Endothelial cell of umbilical vein (primary cell): Measurements from ENCODE around the gene BLVRA. TPM values are rescaled to one million over a fixed set of nuclear protein-coding genes. Genes with fewer than 3 reads are reported as not detected.

Experiments used
- BruUV-seq: library from RNA; stranded (reverse); fragments of 400-500 nt; replicated peaks from 2 replicates; lab custom pipeline; 2021; lab: Mats Ljungman, UMichigan
- CTCF ChIA-PET: fragments of 300-600, 350-600 bp; sonication (Branson Sonifier 250); formaldehyde crosslinking; loops from one replicate; lab custom pipeline; 2021; ENCODE audit warnings: antibody characterized with exemption, inconsistent platforms; lab: Charles Lee
- POLR2A ChIA-PET: fragments of 300-600, 350-600 bp; sonication (Branson Sonifier 250); formaldehyde crosslinking; loops from one replicate; lab custom pipeline; 2021; ENCODE audit warnings: antibody characterized with exemption, inconsistent platforms; lab: Charles Lee
- DNase-seq: peaks from one replicate; pipeline ENCODE4 v3.0.0-alpha.2; 2011; ENCODE audit warnings: low read depth, low spot score
- FAIRE-seq: peaks from 2 replicates; lab custom pipeline; 2011; peaks lifted over from hg19 to GRCh38; lab: Jason Lieb, UNC
- H2AFZ ChIP-seq: 2 replicates; pipeline ENCODE4 v1.6.0; 2012; ENCODE audit warnings: low read depth, low read length, control low read depth, inconsistent platforms
- H3K27ac ChIP-seq: 2 replicates; pipeline ENCODE4 v1.5.1; 2011; ENCODE audit warnings: low read depth, mild to moderate bottlenecking, control low read depth, low read length, moderate library complexity; ENCODE audit not compliant: insufficient read depth
- H3K27me3 ChIP-seq, 2 experiments: 2 replicates each; pipeline versions ENCODE4 v1.6.0 to v1.6.1; 2011; ENCODE audit warnings: low read length in 2 of 2, mixed read lengths in 1 of 2; ENCODE audit not compliant: control insufficient read depth in 2 of 2, insufficient read depth in 2 of 2
- H3K36me3 ChIP-seq, 2 experiments: 2 replicates in 1 of 2; 3 replicates in 1 of 2; pipeline ENCODE4 v1.5.1; 2011; ENCODE audit warnings: low read length in 2 of 2, mild to moderate bottlenecking in 1 of 2, moderate library complexity in 1 of 2; ENCODE audit not compliant: control insufficient read depth in 2 of 2, insufficient read depth in 2 of 2; ENCODE audit errors: extremely low read depth in 1 of 2
- H3K4me1 ChIP-seq: 3 replicates; pipeline ENCODE4 v1.5.1; 2011; ENCODE audit warnings: mild to moderate bottlenecking, low read length; ENCODE audit not compliant: control insufficient read depth, insufficient read depth; ENCODE audit errors: extremely low read depth
- H3K4me2 ChIP-seq: 2 replicates; pipeline ENCODE4 v1.6.1; 2011; ENCODE audit warnings: low read length, control low read depth, mixed read lengths; ENCODE audit not compliant: insufficient read depth
- H3K4me3 ChIP-seq, 3 experiments: fragments of 200-600 bp in 1 of 3; sonication (generic), shearing (Covaris generic) in 1 of 3; replicated peaks in 1 of 3; 2 replicates each; pipeline ENCODE4 v1.5.1; 2011 to 2016; ENCODE audit warnings: control low read depth in 3 of 3, low read length in 3 of 3, mild to moderate bottlenecking in 2 of 3, inconsistent platforms in 1 of 3, low read depth in 1 of 3, moderate library complexity in 1 of 3; ENCODE audit not compliant: insufficient read depth in 1 of 3
- H3K79me2 ChIP-seq: 2 replicates; pipeline ENCODE4 v1.6.0; 2012; ENCODE audit warnings: low read length, inconsistent platforms; ENCODE audit not compliant: control insufficient read depth, insufficient read depth
- H3K9ac ChIP-seq: replicated peaks from 2 replicates; pipeline ENCODE3; 2011; ENCODE audit warnings: low read length, control low read depth; ENCODE audit not compliant: insufficient read depth; ENCODE audit errors: extremely low read depth
- H3K9me1 ChIP-seq: replicated peaks from 3 replicates; pipeline ENCODE4 v1.6.0; 2011; ENCODE audit warnings: mild to moderate bottlenecking, low read length; ENCODE audit not compliant: control insufficient read depth, insufficient read depth; ENCODE audit errors: extremely low read depth
- H3K9me3 ChIP-seq: replicated peaks from 2 replicates; pipeline ENCODE4 v1.5.1; 2012; ENCODE audit warnings: low read length, inconsistent platforms; ENCODE audit not compliant: control insufficient read depth, insufficient read depth
- H4K20me1 ChIP-seq: replicated peaks from 2 replicates; pipeline ENCODE3; 2011; ENCODE audit warnings: mild to moderate bottlenecking, low read length; ENCODE audit not compliant: control insufficient read depth, insufficient read depth; ENCODE audit errors: extremely low read depth
- EZH2 ChIP-seq: IDR thresholded peaks from 2 replicates; pipeline ENCODE4 v1.6.1; 2012; ENCODE audit warnings: borderline replicate concordance, low read depth, mild to moderate bottlenecking, moderate library complexity, low read length, inconsistent platforms; ENCODE audit not compliant: severe bottlenecking
- FOS ChIP-seq: IDR thresholded peaks from 2 replicates; pipeline ENCODE4 v1.6.1; 2011; ENCODE audit warnings: mild to moderate bottlenecking, low read length, moderate library complexity, borderline replicate concordance; ENCODE audit not compliant: insufficient read depth
- GATA2 ChIP-seq: IDR thresholded peaks from 2 replicates; pipeline ENCODE4 v1.7.0; 2011; ENCODE audit warnings: low read depth, mild to moderate bottlenecking, moderate library complexity, mixed read lengths, low read length; ENCODE audit not compliant: insufficient read length, insufficient read depth
- JUN ChIP-seq: IDR thresholded peaks from 2 replicates; pipeline ENCODE4 v1.6.1; 2011; ENCODE audit warnings: borderline replicate concordance, low read depth; ENCODE audit not compliant: insufficient read length, insufficient read depth
- MAX ChIP-seq: IDR thresholded peaks from 2 replicates; pipeline ENCODE4 v1.6.1; 2011; ENCODE audit not compliant: insufficient read depth, insufficient read length
- MYC ChIP-seq: IDR thresholded peaks from one replicate; pipeline ENCODE4 v1.6.1; 2011; ENCODE audit warnings: mild to moderate bottlenecking, low read depth, low read length
- POLR2A ChIP-seq: IDR thresholded peaks from 2 replicates; pipeline ENCODE4 v1.6.1; 2012; ENCODE audit warnings: low read depth, mild to moderate bottlenecking, control low read depth, low read length
- POLR2AphosphoS5 ChIP-seq: IDR thresholded peaks from 2 replicates; pipeline ENCODE4 v1.6.1; 2012; ENCODE audit warnings: low read depth, mild to moderate bottlenecking, control low read depth, low read length, moderate library complexity; ENCODE audit not compliant: insufficient read depth
- dilution Hi-C: fragments of 300-500 bp; cut with MboI; formaldehyde crosslinking; loops from one replicate; pipeline ENCODE4 v1.15.0; 2019; ENCODE audit warnings: low sequenced_read_pairs; ENCODE audit not compliant: extremely low pct_ligation_motif_present
- intact Hi-C: fragments of 100-400 bp; cut with micrococcal nuclease; formaldehyde crosslinking; loops from one replicate; pipeline ENCODE4 v1.10.0; 2022
- polyA plus RNA-seq, 4 experiments: library from polyadenylated mRNA; depleted of rRNA in 3 of 4; stranded (reverse) in 3 of 4; unstranded in 1 of 4; fragments of >200 nt; gene quantifications; 2 replicates each; pipeline versions ENCODE4 v1.2.1 to v1.2.3, GENCODE V29; 2011 to 2012; ENCODE audit warnings: missing spikeins in 1 of 4
- total RNA-seq: library from RNA; stranded (reverse); gene quantifications from 2 replicates; pipeline ENCODE4 v1.2.3, GENCODE V29; 2021

The BLVRA gene
- total and polyA plus RNA-seq, 2 donors (not counting 3 experiments of a cell fraction or from before 2014, with no cell fraction given), result 24.0 to 34.5 TPM

GRCh38 chr7:43790834-43791233 lies 32.4 kb downstream of the BLVRA start:
- Histone ChIP-seq H4K20me1 (no peaks in the 10 kb centered on the region), H3K4me2 (no peak overlapping the region), H3K9ac (no peak overlapping the region), H2AFZ (no peak overlapping the region), H3K9me3 (no peaks in the 10 kb centered on the region), H3K27me3 (no peaks in the 10 kb centered on the region), H3K79me2 (no peaks in the 10 kb centered on the region), H3K27ac (no peak overlapping the region), H3K4me1 (no peaks in the 10 kb centered on the region), H3K36me3 (peaks cover 2 to 6% of the 10 kb centered on the region in 2 experiments), H3K9me1 (no peaks in the 10 kb centered on the region), H3K4me3 (no peak overlapping the region)
- DNase-seq (no peak), FAIRE-seq (no peak)
- no TSS peak for BruUV-seq
- ChIA-PET CTCF (interaction anchor here (0.9 kb wide), 1 partner anchor 91 kb away, joined by 3 read pairs; no protein-coding TSS in a partner anchor), POLR2A (no interaction called here)
- dilution Hi-C loops, result no loop called here
- intact Hi-C loops, result no loop called here
- TF ChIP-seq POLR2AphosphoS5 (no peak), GATA2 (no peak), EZH2 (no peak), JUN (no peak), FOS (no peak), MYC (no peak), POLR2A (no peak), MAX (no peak)

GRCh38 chr7:43791665-43792064 lies 33.2 kb downstream of the BLVRA start:
- H3K4me3 ChIP-seq, result no peak overlapping the region
- H3K9ac ChIP-seq, result no peak overlapping the region
- TF ChIP-seq FOS, result no peak
- ChIA-PET CTCF (interaction anchor here (0.9 to 1.5 kb wide), 2 partner anchors 9 to 92 kb away, joined by 3 to 5 read pairs; no protein-coding TSS in a partner anchor), POLR2A (no interaction called here)
- no peaks in the 10 kb centered on the region for H3K4me1 ChIP-seq
- H3K79me2 ChIP-seq, result no peaks in the 10 kb centered on the region
- no peak overlapping the region for H2AFZ ChIP-seq
- no peak overlapping the region for H3K27ac ChIP-seq
- no peak for DNase-seq
- peaks cover 2 to 6% of the 10 kb centered on the region in 2 experiments for H3K36me3 ChIP-seq
- H3K27me3 ChIP-seq, result no peaks in the 10 kb centered on the region
- BruUV-seq, result no TSS peak
- intact Hi-C loops, result no loop called here
- no peak overlapping the region for H3K4me2 ChIP-seq
- dilution Hi-C loops, result no loop called here
- FAIRE-seq, result no peak
- no peaks in the 10 kb centered on the region for H4K20me1 ChIP-seq
- H3K9me1 ChIP-seq, result no peaks in the 10 kb centered on the region
- no peaks in the 10 kb centered on the region for H3K9me3 ChIP-seq
